ENCODE results near the gene AIDA.
"Not testable (repeated sequence)": the region's sequence is repeated elsewhere in the genome, so short reads cannot be mapped to it uniquely, and the experiment has no call there.

The AIDA gene

DNA sequence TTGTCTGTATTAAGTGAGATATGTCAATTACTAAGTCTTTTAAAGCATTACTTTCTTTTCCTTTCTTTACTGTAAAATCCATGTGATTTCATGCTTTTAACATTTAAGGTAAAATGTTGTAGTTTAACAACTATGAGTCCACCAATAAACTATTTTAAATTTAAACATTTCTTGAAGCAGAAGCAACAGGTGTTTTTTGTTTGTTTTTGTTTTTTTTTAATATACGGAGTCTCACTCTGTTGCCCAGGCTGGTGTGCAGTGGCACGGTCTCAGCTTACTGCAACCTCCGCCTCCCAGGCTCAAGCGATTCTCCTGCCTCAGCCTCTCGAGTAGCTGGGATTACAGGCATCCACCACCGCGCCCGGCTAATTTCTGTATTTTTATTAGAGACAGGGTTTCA is 15.6 kb downstream of the AIDA start:
- Histone ChIP-seq H3K4me3 (no peak overlapping the region), H3K27ac (no peak overlapping the region)
- TF ChIP-seq, protein P1, sequence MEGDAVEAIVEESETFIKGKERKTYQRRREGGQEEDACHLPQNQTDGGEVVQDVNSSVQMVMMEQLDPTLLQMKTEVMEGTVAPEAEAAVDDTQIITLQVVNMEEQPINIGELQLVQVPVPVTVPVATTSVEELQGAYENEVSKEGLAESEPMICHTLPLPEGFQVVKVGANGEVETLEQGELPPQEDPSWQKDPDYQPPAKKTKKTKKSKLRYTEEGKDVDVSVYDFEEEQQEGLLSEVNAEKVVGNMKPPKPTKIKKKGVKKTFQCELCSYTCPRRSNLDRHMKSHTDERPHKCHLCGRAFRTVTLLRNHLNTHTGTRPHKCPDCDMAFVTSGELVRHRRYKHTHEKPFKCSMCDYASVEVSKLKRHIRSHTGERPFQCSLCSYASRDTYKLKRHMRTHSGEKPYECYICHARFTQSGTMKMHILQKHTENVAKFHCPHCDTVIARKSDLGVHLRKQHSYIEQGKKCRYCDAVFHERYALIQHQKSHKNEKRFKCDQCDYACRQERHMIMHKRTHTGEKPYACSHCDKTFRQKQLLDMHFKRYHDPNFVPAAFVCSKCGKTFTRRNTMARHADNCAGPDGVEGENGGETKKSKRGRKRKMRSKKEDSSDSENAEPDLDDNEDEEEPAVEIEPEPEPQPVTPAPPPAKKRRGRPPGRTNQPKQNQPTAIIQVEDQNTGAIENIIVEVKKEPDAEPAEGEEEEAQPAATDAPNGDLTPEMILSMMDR (IDR thresholded peaks at IDR 0.05): no peak
- DNase-seq (ENCODE audit: low spot score): no peak

DNA sequence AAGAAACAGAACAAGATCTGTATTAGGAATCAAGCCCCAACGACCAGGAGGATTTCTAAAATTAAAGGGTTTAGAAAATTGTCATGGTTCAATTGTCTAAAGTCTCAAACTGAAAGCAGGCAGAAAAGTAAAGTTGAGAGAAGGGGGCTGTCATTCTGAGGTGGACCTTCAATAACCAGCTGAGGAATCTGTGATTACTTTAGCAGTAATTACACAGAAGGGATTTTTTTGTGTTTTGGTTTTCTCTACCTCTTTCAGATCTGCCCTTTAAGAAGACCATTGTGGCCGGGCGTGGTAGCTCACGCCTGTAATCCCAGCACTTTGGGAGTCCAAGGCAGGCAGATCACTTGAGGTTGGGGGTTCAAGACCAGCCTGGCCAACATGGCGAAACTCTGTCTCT is 17.4 kb downstream of the AIDA start:
- TF ChIP-seq, protein P1 (IDR thresholded peaks at IDR 0.05): no peak
- no peak overlapping the region for H3K27ac ChIP-seq

DNA sequence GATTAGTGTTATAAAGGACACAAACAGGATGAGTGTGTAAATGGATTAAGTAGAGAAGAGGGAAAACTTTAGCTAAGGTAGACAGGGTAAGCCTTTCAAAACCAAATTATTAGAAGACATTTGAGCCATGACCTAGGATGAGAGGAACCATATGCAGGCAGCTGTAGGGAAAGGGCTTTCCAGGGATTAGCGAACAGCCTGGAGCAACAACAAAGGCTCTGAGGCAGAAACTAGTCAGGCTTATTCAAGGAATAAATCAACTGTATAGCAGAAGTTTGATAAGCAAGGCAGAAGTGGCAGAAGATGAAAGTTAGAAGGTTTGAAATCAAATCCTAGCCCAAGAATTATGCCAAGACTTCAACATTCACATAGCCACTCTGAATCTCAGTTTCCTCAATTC is 21.3 kb downstream of the AIDA start:
- TF ChIP-seq, protein P1 (IDR thresholded peaks at IDR 0.05): no peak
- Histone ChIP-seq H3K4me3 (no peak overlapping the region), H3K27ac (no peak overlapping the region)
- DNase-seq (ENCODE audit: low spot score): no peak

More for the DNA sequence above, 17.4 kb downstream of the AIDA start:
- no peak overlapping the region for H3K4me3 ChIP-seq
- DNase-seq (ENCODE audit: low spot score): no peak

DNA sequence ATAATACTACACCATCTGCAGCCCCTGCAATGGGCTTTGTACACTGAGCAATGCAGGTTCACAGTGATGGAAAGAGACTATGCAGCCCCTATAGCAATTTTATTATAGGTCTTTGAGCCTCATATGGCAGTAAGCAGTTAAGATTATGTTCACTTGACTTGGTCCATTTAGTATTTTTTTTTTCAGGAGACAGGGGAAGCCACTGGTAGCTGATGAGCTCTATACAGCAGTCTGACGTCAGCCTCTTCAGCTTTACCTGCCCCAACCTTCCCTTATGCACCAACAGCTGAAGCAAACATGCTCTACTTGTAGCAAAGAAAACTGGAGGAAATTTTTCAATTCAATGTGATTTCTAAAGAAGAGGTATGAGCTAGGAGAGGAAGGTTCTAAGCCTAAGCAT is 32.2 kb downstream of the AIDA start:
- TF ChIP-seq, protein P1 (IDR thresholded peaks at IDR 0.05): no peak
- no peak overlapping the region for H3K27ac ChIP-seq
- DNase-seq (ENCODE audit: low spot score): no peak
- no peak overlapping the region for H3K4me3 ChIP-seq

DNA sequence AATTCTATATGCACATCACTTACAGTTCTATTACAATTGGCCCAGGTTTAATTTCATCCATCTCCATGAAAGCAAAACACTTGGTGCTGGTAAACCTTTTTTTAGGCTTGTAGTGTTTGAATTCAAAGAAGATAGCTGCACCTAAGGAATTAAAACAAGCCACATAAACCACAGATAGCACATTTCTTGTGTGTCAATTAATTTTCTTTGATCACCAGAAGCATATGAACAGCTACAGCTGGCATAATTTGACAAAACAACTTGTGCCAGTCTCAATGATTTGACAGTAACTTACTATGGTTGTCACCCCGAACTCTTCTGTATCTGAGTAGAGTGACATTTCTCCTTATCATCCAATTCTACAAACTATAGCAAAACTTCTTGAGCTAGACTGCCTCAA is 42.2 kb downstream of the AIDA start:
- no peak for DNase-seq (ENCODE audit: low spot score)
- TF ChIP-seq, protein P1 (IDR thresholded peaks at IDR 0.05): no peak
- Histone ChIP-seq H3K4me3 (no peak overlapping the region), H3K27ac (no peak overlapping the region)

DNA sequence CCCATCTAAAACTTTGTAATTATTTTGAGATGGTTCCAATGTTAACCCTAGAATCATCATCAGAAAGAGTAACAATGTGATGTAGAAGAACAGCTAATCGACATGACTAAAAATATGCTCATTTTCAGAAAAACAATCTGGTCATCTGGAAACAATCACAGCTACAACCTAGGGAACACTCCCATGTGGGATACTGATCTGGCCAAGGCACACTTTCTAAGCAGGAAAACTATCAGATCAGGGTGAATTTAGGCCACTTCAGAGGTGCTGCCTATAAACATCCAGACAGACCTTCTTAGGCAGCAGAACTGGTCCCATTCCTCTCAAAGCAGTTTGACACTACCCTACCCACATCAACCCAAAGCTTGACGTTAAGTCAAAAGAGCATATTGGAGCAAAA is 43.2 kb downstream of the AIDA start:
- not testable (repeated sequence) for DNase-seq (ENCODE audit: low spot score); H3K27ac ChIP-seq; H3K4me3 ChIP-seq

DNA sequence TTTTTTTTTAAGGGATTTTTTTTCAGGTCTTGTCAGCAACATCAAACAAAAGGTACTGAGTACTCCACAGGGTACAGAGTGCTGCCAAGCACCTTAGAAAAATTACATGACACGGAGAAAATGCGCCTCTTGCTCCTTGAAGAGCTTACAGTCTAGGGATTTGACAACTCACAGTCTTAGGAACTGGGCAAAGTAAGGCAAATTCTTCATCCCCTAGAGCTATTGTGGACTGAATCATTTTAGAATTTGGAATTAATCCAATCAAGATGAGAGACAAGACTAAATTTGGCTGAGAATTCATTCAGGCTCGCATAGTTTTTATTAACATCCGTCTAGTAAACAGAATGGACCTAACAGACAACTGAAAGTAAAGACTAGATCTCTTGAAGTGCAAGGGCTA is 44.1 kb downstream of the AIDA start:
- not testable (repeated sequence) for H3K4me3 ChIP-seq; DNase-seq (ENCODE audit: low spot score); H3K27ac ChIP-seq

DNA sequence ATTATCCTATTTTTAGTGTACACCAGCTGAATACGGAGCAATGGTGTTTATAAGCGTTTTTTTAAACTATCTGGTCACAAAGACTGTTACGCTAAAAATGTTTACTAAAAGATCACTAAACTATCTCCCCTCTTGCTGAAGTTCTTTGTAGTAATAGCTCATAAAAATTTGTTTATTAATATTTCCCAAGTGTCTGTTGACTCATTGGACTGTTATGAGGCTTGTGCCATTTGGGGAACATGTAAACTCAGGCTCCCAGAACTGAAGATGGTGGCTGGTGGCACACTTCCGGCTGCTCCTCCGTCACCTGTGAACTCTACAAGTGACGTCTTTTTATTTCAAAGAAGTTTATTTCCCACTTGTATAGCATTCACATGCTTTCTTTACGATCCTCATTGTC is 46.3 kb downstream of the AIDA start:
- TF ChIP-seq, protein P1 (IDR thresholded peaks at IDR 0.05): no peak
- DNase-seq (ENCODE audit: low spot score): no peak
- Histone ChIP-seq H3K27ac (no peak overlapping the region), H3K4me3 (no peak overlapping the region)

Measured in coronary artery (tissue), 2 donors.